Panc1 (cell line): ENCODE data around the gene MTHFD1L. TPM values are rescaled to one million over a fixed set of nuclear protein-coding genes. Genes with fewer than 3 reads are reported as not detected.
"Not testable (repeated sequence)": the region's sequence is repeated elsewhere in the genome, so short reads cannot be mapped to it uniquely, and the experiment has no call there.

Experiments used
- ATAC-seq: fragments of 200-7000 bp; cut with Tn5 transposase; 2 replicates; pipeline ENCODE4 v1.9.1; 2020; ENCODE audit warnings: mild to moderate bottlenecking, moderate library complexity
- BruUV-seq: library from RNA; stranded (reverse); fragments of 400-500 nt; replicated peaks from 2 replicates; lab custom pipeline; 2021; lab: Mats Ljungman, UMichigan
- CTCF ChIA-PET: fragments of 300-600 bp; sonication (Branson Sonifier 250); formaldehyde crosslinking; loops from one replicate; lab custom pipeline; 2022; ENCODE audit warnings: antibody characterized with exemption; lab: Charles Lee
- POLR2A ChIA-PET: fragments of 300-600 bp; sonication (Branson Sonifier 250); formaldehyde crosslinking; loops from one replicate; lab custom pipeline; 2022; ENCODE audit warnings: antibody characterized with exemption; lab: Charles Lee
- DNase-seq: peaks from one replicate; pipeline ENCODE4 v3.0.0-alpha.2; 2010; ENCODE audit warnings: low read depth, low spot score
- H3K27ac ChIP-seq: 2 replicates; pipeline ENCODE4 v1.5.1; 2011; ENCODE audit warnings: mild to moderate bottlenecking, low read length, inconsistent platforms
- H3K27me3 ChIP-seq: fragments of 200-500 bp; sonication (Bioruptor generic); 2 replicates; pipeline ENCODE4 v1.6.0; 2014; ENCODE audit warnings: low read length, inconsistent platforms; ENCODE audit not compliant: control insufficient read depth, insufficient read depth
- H3K36me3 ChIP-seq: fragments of 200-500 bp; sonication (Bioruptor generic); 2 replicates; pipeline ENCODE4 v1.5.1; 2014; ENCODE audit warnings: inconsistent platforms, mild to moderate bottlenecking, low read length, moderate library complexity; ENCODE audit not compliant: control insufficient read depth, insufficient read depth
- H3K4me1 ChIP-seq: 2 replicates; pipeline ENCODE4 v1.5.1; 2011; ENCODE audit warnings: inconsistent platforms, mild to moderate bottlenecking, low read length, moderate library complexity; ENCODE audit not compliant: control insufficient read depth, insufficient read depth
- H3K4me3 ChIP-seq, 2 experiments: 2 replicates each; pipeline ENCODE4 v1.5.1; 2011 to 2012; ENCODE audit warnings: low read depth in 2 of 2, low read length in 2 of 2, mild to moderate bottlenecking in 2 of 2, inconsistent platforms in 1 of 2, moderate library complexity in 1 of 2
- H3K9me3 ChIP-seq: fragments of 200-500 bp; sonication (Bioruptor generic); 2 replicates; pipeline ENCODE4 v1.5.1; 2014; ENCODE audit warnings: low read depth, mild to moderate bottlenecking, inconsistent platforms, low read length, moderate library complexity; ENCODE audit not compliant: control insufficient read depth, insufficient read depth
- CTCF ChIP-seq: fragments of 450-650 bp; IDR thresholded peaks from 2 replicates; pipeline ENCODE4 v1.5.1; 2017; ENCODE audit warnings: mild to moderate bottlenecking
- POLR2AphosphoS5 ChIP-seq: IDR thresholded peaks from 2 replicates; pipeline ENCODE4 v1.6.1; 2012; ENCODE audit warnings: mild to moderate bottlenecking, low read depth, low read length, moderate library complexity
- REST ChIP-seq, 2 experiments: IDR thresholded peaks; 2 replicates each; pipeline ENCODE4 v1.6.1; 2011 to 2012; ENCODE audit warnings: low read depth in 2 of 2, control low read depth in 1 of 2, low read length in 1 of 2, mild to moderate bottlenecking in 1 of 2, moderate library complexity in 1 of 2; ENCODE audit not compliant: insufficient read depth in 1 of 2
- SIN3A ChIP-seq: IDR thresholded peaks from 2 replicates; pipeline ENCODE4 v1.6.1; 2012; ENCODE audit warnings: low read depth, mild to moderate bottlenecking, low read length, moderate library complexity, borderline replicate concordance; ENCODE audit not compliant: insufficient read depth
- TCF7L2 ChIP-seq: IDR thresholded peaks from 2 replicates; pipeline ENCODE4 v1.6.1; 2011; ENCODE audit warnings: mild to moderate bottlenecking, low read depth, low read length, inconsistent platforms
- in situ Hi-C: cut with HindIII; loops from 2 replicates; pipeline ENCODE4 v1.10.0; 2016; ENCODE audit warnings: low sequenced_read_pairs, low pct_unique_long_range_greater_than_20kb
- intact Hi-C: fragments of 100-400 bp; cut with micrococcal nuclease; formaldehyde crosslinking; loops from one replicate; pipeline ENCODE4 v1.10.0; 2022; ENCODE audit not compliant: unreplicated experiment
- total RNA-seq: library from RNA; stranded (reverse); gene quantifications from one replicate; pipeline ENCODE4 v1.2.1, GENCODE V29; 2021; ENCODE audit not compliant: unreplicated experiment

MTHFD1L gene
- total RNA-seq, 1 experiment from 2014 or later, result 76.2 TPM

- H3K4me3 ChIP-seq, H3K9me3 ChIP-seq, H3K27me3 ChIP-seq, intact Hi-C loops, in situ Hi-C loops, BruUV-seq, H3K27ac ChIP-seq, H3K36me3 ChIP-seq, H3K4me1 ChIP-seq, CTCF ChIA-PET, POLR2A ChIA-PET, DNase-seq: not testable (repeated sequence)
- peak; percentile 38; the same call in 1 of the 2 replicates for ATAC-seq
Observed at GRCh38 chr6:151125651-151126416, 260.3 kb downstream of the MTHFD1L start.

GRCh38 chr6:151126417-151126724, 260.9 kb downstream of the MTHFD1L start:
- H3K9me3 ChIP-seq, intact Hi-C loops, H3K27ac ChIP-seq, H3K4me1 ChIP-seq, H3K27me3 ChIP-seq, DNase-seq, POLR2A ChIA-PET, in situ Hi-C loops, H3K4me3 ChIP-seq, ATAC-seq, BruUV-seq, H3K36me3 ChIP-seq, CTCF ChIA-PET: not testable (repeated sequence)

- H3K4me1 ChIP-seq, in situ Hi-C loops, H3K27me3 ChIP-seq, POLR2A ChIA-PET, H3K27ac ChIP-seq, H3K9me3 ChIP-seq, CTCF ChIA-PET, DNase-seq, H3K36me3 ChIP-seq, intact Hi-C loops, ATAC-seq, BruUV-seq, H3K4me3 ChIP-seq: not testable (repeated sequence)
Observed at GRCh38 chr6:151127133-151127798, 261.8 kb downstream of the MTHFD1L start.

GRCh38 chr6:151128763-151129370, 263.4 kb downstream of the MTHFD1L start:
- in situ Hi-C loops, result no loop called here
- TF ChIP-seq TCF7L2 (no peak), POLR2AphosphoS5 (no peak), REST (IDR thresholded peaks at IDR 0.05; ENCODE audit: insufficient read depth in 1 of 2, low read depth in 2 of 2, low read length in 1 of 2) (no peak), CTCF (no peak), SIN3A (no peak)
- no TSS peak for BruUV-seq
- POLR2A ChIA-PET, result no interaction called here
- no peak overlapping the region for H3K4me3 ChIP-seq
- CTCF ChIA-PET, result no interaction called here
- DNase-seq, result no peak
- H3K36me3 ChIP-seq, result no peaks in the 10 kb centered on the region
- intact Hi-C loops, result no loop called here
- no peak overlapping the region for H3K27ac ChIP-seq
- no peak for ATAC-seq
- no peaks in the 10 kb centered on the region; the same call in 1 of the 2 replicates for H3K4me1 ChIP-seq
- H3K9me3 ChIP-seq, result peaks cover 4% of the 10 kb centered on the region; the same call in 1 of the 2 replicates
- no peaks in the 10 kb centered on the region for H3K27me3 ChIP-seq
